ENCODE data around the gene CDC42SE2. TPM values are rescaled to one million over a fixed set of nuclear protein-coding genes. Genes with fewer than 3 reads are reported as not detected.
"Not testable (repeated sequence)": the region's sequence is repeated elsewhere in the genome, so short reads cannot be mapped to it uniquely, and the experiment has no call there.

The CDC42SE2 gene
- total RNA-seq, 1 donor from 2014 or later: 41.2 TPM

DNA sequence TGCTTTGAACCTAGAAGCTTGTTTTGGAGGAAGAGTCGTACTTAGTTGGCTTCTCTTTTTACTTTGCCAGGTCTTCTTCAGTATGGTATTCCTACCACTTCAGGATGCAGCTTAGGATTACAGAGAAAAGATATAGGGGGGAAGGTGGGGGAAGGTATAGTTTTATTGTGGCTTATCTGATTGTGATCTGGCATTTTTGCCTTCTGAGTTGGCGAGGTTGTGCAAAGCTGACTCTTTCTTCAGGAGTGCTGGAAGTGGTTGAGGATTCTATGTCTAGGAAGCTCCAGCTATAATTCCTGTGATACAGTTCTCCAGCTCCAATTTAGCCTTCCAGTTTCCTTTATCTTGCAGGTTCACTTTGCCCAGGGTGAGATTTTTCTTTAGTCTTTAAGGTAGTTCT lies 7.0 kb downstream of the CDC42SE2 start:
- Histone ChIP-seq H3K36me3 (ENCODE audit: control insufficient read depth, insufficient read depth, low read length) (no peaks in the 10 kb centered on the region), H3K27me3 (ENCODE audit: control insufficient read depth, insufficient read depth, low read length) (no peaks in the 10 kb centered on the region), H3K4me3 (ENCODE audit: low read depth, low read length) (no peak overlapping the region)
- TF ChIP-seq CTCF (IDR thresholded peaks at IDR 0.05; ENCODE audit: insufficient read depth, low read length, poor library complexity, severe bottlenecking): no peak
- DNase-seq (ENCODE audit: low read depth): no peak

DNA sequence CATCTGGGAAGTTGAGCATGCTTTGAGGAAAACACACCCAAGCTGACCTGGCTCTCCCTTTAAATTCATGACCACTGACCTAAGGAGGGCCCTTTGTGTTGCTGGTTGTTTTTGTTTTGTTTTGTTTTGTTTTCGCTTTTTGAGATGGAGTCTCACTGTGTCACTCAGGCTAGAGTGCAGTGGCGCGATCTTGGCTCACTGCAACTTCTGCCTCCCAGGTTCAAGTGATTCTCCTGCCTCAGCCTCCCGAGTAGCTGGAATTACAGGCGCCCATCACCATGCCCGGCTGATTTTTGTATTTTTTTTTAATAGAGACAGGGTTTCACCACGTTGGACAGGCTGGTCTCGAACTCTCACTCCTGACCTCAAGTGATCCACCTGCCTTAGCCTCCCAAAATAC lies 8.0 kb downstream of the CDC42SE2 start:
- not testable (repeated sequence) for H3K4me3 ChIP-seq (ENCODE audit: low read depth, low read length); DNase-seq (ENCODE audit: low read depth); H3K36me3 ChIP-seq (ENCODE audit: control insufficient read depth, insufficient read depth, low read length); H3K27me3 ChIP-seq (ENCODE audit: control insufficient read depth, insufficient read depth, low read length)

- H3K4me3 ChIP-seq (ENCODE audit: low read depth, low read length): no peak overlapping the region
- DNase-seq (ENCODE audit: low read depth): no peak
- H3K36me3 ChIP-seq (ENCODE audit: control insufficient read depth, insufficient read depth, low read length): no peaks in the 10 kb centered on the region
- no peaks in the 10 kb centered on the region for H3K27me3 ChIP-seq (ENCODE audit: control insufficient read depth, insufficient read depth, low read length)
- TF ChIP-seq CTCF (IDR thresholded peaks at IDR 0.05; ENCODE audit: insufficient read depth, low read length, poor library complexity, severe bottlenecking): no peak
Observed at GRCh38 chr5:131272307-131272706, 8.5 kb downstream of the CDC42SE2 start.

GRCh38 chr5:131272724-131273123 lies 8.9 kb downstream of the CDC42SE2 start:
- DNase-seq (ENCODE audit: low read depth): no peak
- Histone ChIP-seq H3K27me3 (ENCODE audit: control insufficient read depth, insufficient read depth, low read length) (no peaks in the 10 kb centered on the region), H3K4me3 (ENCODE audit: low read depth, low read length) (no peak overlapping the region), H3K36me3 (ENCODE audit: control insufficient read depth, insufficient read depth, low read length) (no peaks in the 10 kb centered on the region)
- no peak for TF ChIP-seq CTCF (IDR thresholded peaks at IDR 0.05; ENCODE audit: insufficient read depth, low read length, poor library complexity, severe bottlenecking)

DNA sequence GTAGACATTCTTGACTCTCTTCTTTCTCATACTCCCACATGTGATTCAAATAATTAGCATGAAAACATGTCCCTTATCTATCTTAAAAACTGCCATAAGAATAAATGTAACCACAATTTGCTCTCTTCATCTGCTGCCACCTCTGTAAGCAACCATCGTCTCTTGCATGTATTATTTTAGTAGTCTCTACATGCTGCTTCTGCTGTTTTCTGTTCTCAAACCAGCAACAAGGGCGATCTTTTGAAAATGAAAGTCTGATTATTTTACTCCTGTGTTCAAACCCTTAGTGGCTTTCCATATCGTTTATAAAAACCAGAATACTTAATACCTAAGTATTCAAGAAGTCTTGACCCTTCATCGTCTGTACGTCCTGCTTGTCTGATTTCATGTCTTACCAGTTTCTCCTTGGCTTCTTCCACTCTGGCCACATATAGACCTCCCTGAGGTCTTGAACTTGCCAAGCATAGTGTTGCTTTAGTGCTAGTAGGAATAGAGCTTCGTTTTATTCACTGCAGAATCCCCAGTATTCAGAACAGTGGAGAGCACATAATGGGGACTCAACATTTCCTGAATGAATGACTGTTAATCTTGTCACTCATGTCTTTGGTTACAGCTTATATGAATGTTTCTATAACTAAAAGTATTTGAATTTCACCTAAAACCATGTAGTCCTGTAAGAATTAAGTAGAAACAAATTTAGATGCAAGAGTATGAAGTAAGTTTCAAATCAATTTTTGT lies 10.6 kb downstream of the CDC42SE2 start:
- no peak for DNase-seq (ENCODE audit: low read depth)
- Histone ChIP-seq H3K27me3 (ENCODE audit: control insufficient read depth, insufficient read depth, low read length) (no peaks in the 10 kb centered on the region), H3K4me3 (ENCODE audit: low read depth, low read length) (no peak overlapping the region), H3K36me3 (ENCODE audit: control insufficient read depth, insufficient read depth, low read length) (no peaks in the 10 kb centered on the region)
- TF ChIP-seq CTCF (IDR thresholded peaks at IDR 0.05; ENCODE audit: insufficient read depth, low read length, poor library complexity, severe bottlenecking): no peak

DNA sequence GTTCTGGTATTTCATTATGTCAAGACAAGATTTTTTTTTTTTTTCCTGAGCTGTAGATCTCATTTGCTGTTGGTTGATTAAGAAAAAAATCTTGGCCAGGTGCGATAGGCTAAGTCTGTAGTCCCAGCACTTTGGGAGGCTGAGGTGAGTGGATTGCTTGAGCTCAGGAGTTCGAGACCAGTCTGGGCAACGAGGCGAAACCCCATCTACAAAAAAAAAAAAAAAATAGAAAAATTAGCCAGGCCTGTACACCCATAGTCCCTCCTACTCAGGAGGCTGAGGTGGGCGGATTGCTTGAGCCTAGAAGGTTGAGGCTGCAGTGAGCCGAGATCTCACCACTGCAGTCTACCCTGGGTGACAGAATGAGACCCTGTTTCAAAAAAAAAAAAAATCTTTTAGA lies 12.2 kb downstream of the CDC42SE2 start:
- Histone ChIP-seq H3K36me3 (ENCODE audit: control insufficient read depth, insufficient read depth, low read length) (no peaks in the 10 kb centered on the region), H3K27me3 (ENCODE audit: control insufficient read depth, insufficient read depth, low read length) (no peaks in the 10 kb centered on the region), H3K4me3 (ENCODE audit: low read depth, low read length) (no peak overlapping the region)
- no peak for DNase-seq (ENCODE audit: low read depth)
- no peak for TF ChIP-seq CTCF (IDR thresholded peaks at IDR 0.05; ENCODE audit: insufficient read depth, low read length, poor library complexity, severe bottlenecking)

Measured in kidney epithelial cell (primary cell).